Retina (tissue), 1 donor: ENCODE measurements around the gene DMRT1.

Source experiments
- DNase-seq: peaks from one replicate; pipeline ENCODE4 v3.0.0-alpha.2; 2016

Gene DMRT1

DNA sequence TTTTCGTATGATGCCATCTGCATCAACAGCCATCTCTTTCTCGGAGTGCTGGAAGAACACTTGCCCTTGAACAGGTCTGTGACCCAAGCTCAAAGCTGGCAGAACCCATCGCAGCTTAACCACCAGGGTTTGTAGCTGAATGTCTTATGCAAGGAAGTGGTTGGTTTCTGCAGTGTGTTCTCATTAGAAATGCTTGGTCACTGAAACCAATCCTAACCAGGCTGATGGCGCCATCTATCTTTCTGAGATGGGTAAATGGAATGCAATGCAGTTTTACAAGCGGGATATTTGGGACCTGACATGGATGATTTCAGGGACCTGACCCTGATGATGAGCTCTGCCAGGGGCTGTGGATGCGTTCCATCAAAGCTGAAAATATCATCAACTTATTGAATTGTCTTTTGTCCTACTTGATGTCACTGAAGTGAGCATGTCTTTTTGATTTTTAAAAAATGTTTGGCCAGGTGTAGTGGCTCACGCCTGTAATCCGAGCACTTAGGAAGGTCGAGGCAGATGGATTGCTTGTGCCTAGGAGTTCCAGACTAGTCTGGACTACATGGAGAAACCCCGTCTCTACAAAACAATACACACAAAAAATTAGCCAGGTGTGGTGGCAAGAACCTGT, 163.7 kb downstream of the DMRT1 start:
- DNase-seq: peak; percentile 66

DNA sequence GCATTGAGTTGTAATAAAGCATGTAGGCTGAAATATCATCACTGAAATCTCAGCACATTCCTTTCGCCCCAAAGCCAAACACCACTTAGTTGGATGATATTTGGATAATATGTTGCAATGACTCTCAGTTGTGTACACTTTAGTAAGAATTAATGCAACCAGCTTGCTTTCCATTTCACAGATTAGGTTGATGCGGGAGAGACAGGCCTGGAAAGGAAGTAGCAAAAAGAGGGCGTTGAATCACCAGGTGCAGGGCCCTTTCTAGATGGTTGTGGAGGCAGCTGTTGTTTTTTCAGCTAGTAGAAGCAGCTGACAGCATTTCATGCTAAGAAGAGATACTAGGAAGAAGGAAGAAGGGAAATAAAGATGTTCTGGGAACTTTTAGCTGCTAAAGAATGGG, 165.8 kb downstream of the DMRT1 start:
- no peak for DNase-seq

DNA sequence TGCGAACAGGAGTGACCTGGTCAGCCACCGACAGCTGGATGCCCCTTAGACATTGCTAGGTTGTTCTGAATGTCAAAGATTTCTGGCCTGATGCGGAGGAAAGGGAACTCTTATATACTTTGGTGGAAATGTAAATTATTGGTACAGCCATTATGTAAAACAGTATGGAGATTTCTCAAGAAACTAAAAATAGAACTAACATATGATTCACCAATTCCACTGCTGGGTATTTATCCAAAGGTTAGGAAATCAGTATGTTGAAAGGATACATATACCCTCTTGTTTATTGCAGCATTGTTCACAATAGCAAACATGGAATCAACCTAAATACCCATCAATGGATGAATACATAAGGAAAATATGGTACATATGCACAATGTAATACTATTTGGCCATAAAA, 166.7 kb downstream of the DMRT1 start:
- no peak for DNase-seq

DNA sequence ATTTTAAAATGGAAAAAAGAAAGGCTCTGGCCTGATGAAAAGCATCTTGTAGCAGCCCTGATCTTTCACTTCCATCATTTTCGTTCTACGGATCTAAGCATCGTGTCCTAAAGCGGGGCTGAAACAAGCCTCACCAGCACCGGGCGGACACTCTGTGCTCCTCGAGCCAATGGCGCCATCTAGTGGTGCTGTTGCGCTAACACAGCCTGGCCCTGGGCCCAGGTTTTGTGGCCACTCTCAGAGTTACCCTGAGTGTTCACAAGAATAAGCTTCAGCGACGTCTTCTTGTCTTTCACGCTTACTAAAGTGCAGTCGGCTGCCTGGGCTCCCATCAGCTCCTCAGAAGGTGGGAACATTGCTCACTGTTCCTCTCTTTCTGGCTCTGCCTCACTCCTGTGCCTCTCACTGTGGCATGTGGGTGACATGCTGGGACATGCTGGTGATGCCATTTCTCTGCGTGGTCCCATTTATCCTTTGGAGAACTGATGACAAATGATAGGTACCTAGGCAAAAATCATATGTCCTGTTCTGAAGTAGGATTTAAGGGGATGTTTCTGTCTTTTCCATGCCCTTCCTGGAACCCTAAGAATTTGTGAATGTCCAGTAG, 167.7 kb downstream of the DMRT1 start:
- DNase-seq: peak; percentile 89

- DNase-seq: no peak
Observed at GRCh38 chr9:1013021-1013420, 171.5 kb downstream of the DMRT1 start.

DNA sequence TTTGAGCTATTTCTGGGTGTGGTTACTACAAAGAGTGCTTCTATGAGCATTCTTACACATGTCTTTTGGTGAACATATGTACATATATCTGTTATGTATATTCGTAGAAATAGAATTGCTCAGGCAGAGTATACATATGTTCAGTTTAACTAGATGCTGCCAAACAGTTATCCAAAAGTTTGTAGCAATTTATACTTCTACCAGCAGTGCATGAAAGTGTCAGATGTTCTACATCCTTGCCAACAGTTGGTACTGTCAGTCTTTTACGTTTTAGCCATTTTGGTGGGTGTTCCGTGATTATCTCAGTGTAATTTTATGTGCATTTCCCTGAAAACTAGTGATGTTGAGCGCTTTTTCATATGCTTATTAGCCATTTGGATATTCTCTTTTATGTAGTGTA, 172.7 kb downstream of the DMRT1 start:
- no peak for DNase-seq

DNA sequence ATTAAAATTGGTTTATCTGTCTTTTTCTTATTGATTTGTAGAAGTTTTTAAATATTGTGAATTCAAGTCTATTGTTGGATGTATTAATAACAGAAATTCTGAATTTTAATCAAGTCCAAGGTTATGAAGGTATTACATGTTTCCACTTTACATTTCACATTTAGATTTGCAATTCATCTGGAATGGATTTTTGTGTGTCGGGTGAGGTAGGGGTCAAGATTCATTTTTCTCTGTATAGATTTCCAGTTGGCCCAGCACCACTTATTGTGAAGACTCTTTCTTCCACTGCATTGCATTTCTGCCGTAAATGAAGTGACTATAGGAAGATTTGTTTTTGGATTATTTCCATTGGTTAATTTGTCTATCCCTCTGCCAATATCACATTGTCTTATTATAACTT, 173.1 kb downstream of the DMRT1 start:
- DNase-seq: no peak

- peak; percentile 20 for DNase-seq
Observed at GRCh38 chr9:1018121-1018520, 176.6 kb downstream of the DMRT1 start.
